HCT116 (cell line): ENCODE data around the gene GSTM5. TPM values are rescaled to one million over a fixed set of nuclear protein-coding genes. Genes with fewer than 3 reads are reported as not detected.

ENCODE experiments used
- ATAC-seq: fragments of 200-7000 bp; cut with Tn5 transposase; 2 replicates; pipeline ENCODE4 v1.9.1; 2020; ENCODE audit warnings: mild to moderate bottlenecking, moderate library complexity
- BruUV-seq: library from RNA; stranded (reverse); fragments of 400-500 nt; replicated peaks from 2 replicates; lab custom pipeline; 2021; lab: Mats Ljungman, UMichigan
- CTCF ChIA-PET: fragments of 300-600 bp; sonication (Branson Sonifier 250); formaldehyde crosslinking; loops from one replicate; lab custom pipeline; 2021; ENCODE audit warnings: antibody characterized with exemption; lab: Charles Lee
- POLR2A ChIA-PET: fragments of 300-600, 350-600 bp; sonication (Branson Sonifier 250); formaldehyde crosslinking; loops from one replicate; lab custom pipeline; 2021; ENCODE audit warnings: antibody characterized with exemption; lab: Charles Lee
- RAD21 ChIA-PET, 2 experiments: fragments of 300-600 bp; sonication (Branson Sonifier 250); formaldehyde crosslinking; loops; one replicate each; lab custom pipeline; 2023; ENCODE audit warnings: low total read pairs in 2 of 2; ENCODE audit not compliant: uncharacterized antibody in 2 of 2, unreplicated experiment in 2 of 2, low non-redundant PET in 1 of 2; lab: Charles Lee
- DNase-seq: peaks from one replicate; pipeline ENCODE4 v3.0.0-alpha.2; 2010; ENCODE audit warnings: low read depth, low spot score
- H2AFZ ChIP-seq: fragments of 200-600 bp; shearing (Covaris generic), sonication (generic); 2 replicates; pipeline ENCODE4 v1.6.1; 2017; ENCODE audit warnings: low read depth, mixed run types, mixed read lengths, antibody characterized with exemption, low read length; ENCODE audit not compliant: poor library complexity, severe bottlenecking
- H3K27ac ChIP-seq: 2 replicates; pipeline ENCODE4 v1.5.1; 2012; ENCODE audit warnings: low read depth, low read length
- H3K27me3 ChIP-seq: fragments of 200-600 bp; sonication (generic); 2 replicates; pipeline ENCODE4 v1.6.1; 2016; ENCODE audit warnings: mixed run types, low read length, mixed read lengths; ENCODE audit not compliant: insufficient read depth
- H3K36me3 ChIP-seq, 2 experiments: fragments of 200-500 bp in 1 of 2; fragments of 200-600 bp in 1 of 2; sonication (Bioruptor generic) in 1 of 2; sonication (generic) in 1 of 2; 2 replicates each; pipeline versions ENCODE4 v1.5.1 to v1.6.1; 2014 to 2016; ENCODE audit warnings: low read length in 2 of 2, inconsistent platforms in 1 of 2, mixed read lengths in 1 of 2, mixed run types in 1 of 2; ENCODE audit not compliant: insufficient read depth in 2 of 2, control insufficient read depth in 1 of 2
- H3K4me1 ChIP-seq, 2 experiments: fragments of 200-600 bp in 1 of 2; sonication (generic) in 1 of 2; 2 replicates each; pipeline versions ENCODE4 v1.5.1 to v1.6.1; 2012 to 2017; ENCODE audit warnings: low read length in 2 of 2, inconsistent platforms in 1 of 2, mild to moderate bottlenecking in 1 of 2, mixed read lengths in 1 of 2, mixed run types in 1 of 2, moderate library complexity in 1 of 2; ENCODE audit not compliant: insufficient read depth in 2 of 2, control insufficient read depth in 1 of 2
- H3K4me2 ChIP-seq: fragments of 200-600 bp; sonication (generic); 2 replicates; pipeline ENCODE4 v1.6.1; 2017; ENCODE audit warnings: mixed run types, low read length, mixed read lengths
- H3K4me3 ChIP-seq, 2 experiments: fragments of 200-600 bp in 1 of 2; sonication (generic) in 1 of 2; replicated peaks in 1 of 2; 2 replicates each; pipeline ENCODE4 v1.5.1; 2011 to 2016; ENCODE audit warnings: low read length in 2 of 2, control low read depth in 1 of 2, low read depth in 1 of 2, mild to moderate bottlenecking in 1 of 2, mixed read lengths in 1 of 2, mixed run types in 1 of 2
- H3K79me2 ChIP-seq: fragments of 200-600 bp; sonication (generic); 2 replicates; pipeline ENCODE4 v1.6.1; 2017; ENCODE audit warnings: mild to moderate bottlenecking, mixed run types, low read length, moderate library complexity, mixed read lengths; ENCODE audit not compliant: insufficient read depth
- H3K9ac ChIP-seq: fragments of 200-600 bp; sonication (generic); 2 replicates; pipeline ENCODE4 v1.6.1; 2016; ENCODE audit warnings: low read length, mixed read lengths
- H3K9me2 ChIP-seq: fragments of 200-600 bp; sonication (generic), shearing (Covaris generic); 2 replicates; pipeline ENCODE4 v1.6.1; 2017; ENCODE audit warnings: mixed run types, mild to moderate bottlenecking, moderate library complexity; ENCODE audit not compliant: insufficient read depth
- H3K9me3 ChIP-seq, 2 experiments: fragments of 200-500 bp in 1 of 2; fragments of 200-600 bp in 1 of 2; sonication (Bioruptor generic) in 1 of 2; sonication (generic) in 1 of 2; 2 replicates each; pipeline ENCODE4 v1.6.1; 2014 to 2017; ENCODE audit warnings: low read length in 2 of 2, mixed read lengths in 2 of 2, inconsistent platforms in 1 of 2, low read depth in 1 of 2, mild to moderate bottlenecking in 1 of 2, mixed run types in 1 of 2, moderate library complexity in 1 of 2; ENCODE audit not compliant: control insufficient read depth in 1 of 2, insufficient read depth in 1 of 2
- H4K20me1 ChIP-seq: fragments of 200-600 bp; sonication (generic), shearing (Covaris generic); 2 replicates; pipeline ENCODE4 v1.6.1; 2017; ENCODE audit warnings: mixed run types, mild to moderate bottlenecking, moderate library complexity; ENCODE audit not compliant: insufficient read depth
- CBX3 ChIP-seq: IDR thresholded peaks from 2 replicates; pipeline ENCODE4 v1.6.1; 2012; ENCODE audit warnings: low read depth
- CEBPB ChIP-seq: IDR thresholded peaks from 2 replicates; pipeline ENCODE4 v1.6.1; 2012; ENCODE audit warnings: low read depth
- EGR1 ChIP-seq: IDR thresholded peaks from 2 replicates; pipeline ENCODE4 v1.6.1; 2012; ENCODE audit warnings: low read depth
- FOSL1 ChIP-seq: IDR thresholded peaks from 2 replicates; pipeline ENCODE4 v1.6.1; 2012; ENCODE audit warnings: low read depth
- MAX ChIP-seq: IDR thresholded peaks from 2 replicates; pipeline ENCODE4 v1.6.1; 2012
- POLR2A ChIP-seq: IDR thresholded peaks from 2 replicates; pipeline ENCODE4 v1.7.0; 2011; ENCODE audit warnings: borderline replicate concordance; ENCODE audit not compliant: insufficient read depth, insufficient read length; ENCODE audit errors: extremely low read depth
- REST ChIP-seq: IDR thresholded peaks from 2 replicates; pipeline ENCODE4 v1.6.1; 2012; ENCODE audit warnings: low read depth
- ZBTB33 ChIP-seq: IDR thresholded peaks from 2 replicates; pipeline ENCODE4 v1.6.1; 2011; ENCODE audit warnings: mild to moderate bottlenecking, low read length, moderate library complexity; ENCODE audit not compliant: insufficient replicate concordance; ENCODE audit errors: extremely low read depth
- intact Hi-C: fragments of 100-400 bp; cut with micrococcal nuclease; formaldehyde crosslinking; loops from 2 replicates; pipeline ENCODE4 v1.10.0; 2022
- total RNA-seq: library from RNA; stranded (reverse); gene quantifications from one replicate; pipeline ENCODE4 v1.2.1, GENCODE V29; 2021; ENCODE audit not compliant: unreplicated experiment

The GSTM5 gene
- total RNA-seq, 1 experiment from 2014 or later, result not detected

GRCh38 chr1:109726728-109727373, 14.8 kb downstream of the GSTM5 start:
- ATAC-seq, result no peak
- TF ChIP-seq REST (no peak), CBX3 (no peak), EGR1 (no peak), CEBPB (no peak), POLR2A (no peak), FOSL1 (no peak), MAX (no peak), ZBTB33 (no peak)
- TF ChIP-seq, all 23 proteins: peak for 0
- ChIA-PET CTCF (interaction anchor here (1.6 kb wide), 1 partner anchor 9 kb away, joined by 5 read pairs; no protein-coding TSS in a partner anchor), RAD21 (no interaction called here), POLR2A (no interaction called here)
- H3K4me3 ChIP-seq, result no peak overlapping the region
- no peak overlapping the region for H3K27ac ChIP-seq
- no peaks in the 10 kb centered on the region for H3K79me2 ChIP-seq
- intact Hi-C loops, result no loop called here
- no peaks in the 10 kb centered on the region for H3K9me3 ChIP-seq
- no peaks in the 10 kb centered on the region for H4K20me1 ChIP-seq
- H3K9me2 ChIP-seq, result no peaks in the 10 kb centered on the region
- DNase-seq, result no peak
- no peaks in the 10 kb centered on the region for H3K36me3 ChIP-seq
- no peak overlapping the region for H3K4me2 ChIP-seq
- BruUV-seq, result no TSS peak
- no peak overlapping the region for H2AFZ ChIP-seq
- no peaks in the 10 kb centered on the region for H3K27me3 ChIP-seq
- H3K4me1 ChIP-seq, result peaks cover 0 to 3% of the 10 kb centered on the region in 2 experiments; a peak in 2 of 4 replicates
- H3K9ac ChIP-seq, result no peak overlapping the region
